GM21367 (cell line): ENCODE data around the gene CAPS.

Experiments
- ATAC-seq: cut with Tn5 transposase; IDR thresholded peaks from one replicate; pipeline ENCODE4 v1.9.1; 2021; ENCODE audit not compliant: unreplicated experiment

Gene CAPS

DNA sequence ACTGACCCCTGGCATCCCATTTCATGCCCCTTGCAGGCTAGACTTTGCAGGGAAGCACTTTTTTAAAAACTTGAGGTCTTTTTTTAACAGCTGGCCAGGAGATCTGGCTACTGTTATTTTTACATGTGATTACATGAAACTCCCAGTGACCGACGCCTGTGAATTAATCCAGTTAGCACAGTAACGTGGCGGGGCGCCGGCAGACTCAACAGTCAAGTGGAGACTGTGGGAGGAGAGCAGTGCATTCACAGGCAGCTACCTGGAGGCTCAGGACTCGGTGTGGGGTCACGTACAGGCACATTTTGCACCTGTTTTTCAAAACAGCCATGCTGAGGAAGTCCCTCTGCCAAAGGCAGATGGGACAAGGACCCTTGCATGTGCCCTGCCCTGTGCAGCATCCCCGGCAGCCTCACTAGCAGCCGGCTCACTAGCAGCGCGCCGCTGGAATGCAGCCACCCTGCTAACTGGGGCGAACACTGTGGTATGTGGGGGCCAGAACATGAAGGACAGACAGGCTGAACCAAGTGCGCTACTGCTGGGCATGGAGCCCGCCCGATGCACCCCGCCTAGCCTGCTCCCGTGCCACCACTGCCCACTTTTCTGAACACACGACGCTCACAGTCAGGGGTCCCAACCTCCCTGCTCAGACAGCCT is 18.7 kb downstream of the CAPS start:
- ATAC-seq = no peak

DNA sequence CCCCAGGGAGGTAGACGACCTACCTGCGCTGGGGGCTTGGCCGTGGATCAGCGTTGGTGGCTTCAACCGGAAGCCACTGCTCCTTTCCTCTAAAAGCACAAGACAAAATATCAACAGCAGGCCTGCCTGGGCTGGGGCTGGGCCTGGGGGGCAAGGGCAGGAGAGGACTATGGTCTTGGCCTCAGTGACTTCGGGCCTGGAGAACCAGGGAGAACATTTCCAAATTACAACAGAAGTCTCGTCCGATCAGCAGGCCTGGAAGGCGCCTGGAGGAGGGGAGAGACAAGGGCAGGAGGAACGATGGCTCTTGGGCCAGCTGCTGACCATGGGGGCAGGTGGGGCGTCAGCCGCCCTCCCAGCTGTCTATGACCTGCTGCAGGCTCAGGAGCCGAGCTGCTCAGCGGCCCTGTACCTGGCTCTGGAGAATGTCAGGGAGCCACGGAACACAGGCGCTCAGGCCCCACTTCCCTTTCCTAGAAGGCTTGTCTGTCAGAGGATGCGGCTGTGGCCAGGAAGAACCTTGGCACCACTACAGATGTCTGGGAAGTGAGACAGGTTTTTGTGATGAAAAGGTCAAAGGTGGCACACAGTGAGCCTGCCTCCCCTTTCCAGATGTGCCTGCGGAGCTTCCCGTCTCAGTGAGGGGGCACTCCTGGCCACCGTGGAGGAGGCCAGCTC is 19.5 kb downstream of the CAPS start:
- ATAC-seq = no peak

DNA sequence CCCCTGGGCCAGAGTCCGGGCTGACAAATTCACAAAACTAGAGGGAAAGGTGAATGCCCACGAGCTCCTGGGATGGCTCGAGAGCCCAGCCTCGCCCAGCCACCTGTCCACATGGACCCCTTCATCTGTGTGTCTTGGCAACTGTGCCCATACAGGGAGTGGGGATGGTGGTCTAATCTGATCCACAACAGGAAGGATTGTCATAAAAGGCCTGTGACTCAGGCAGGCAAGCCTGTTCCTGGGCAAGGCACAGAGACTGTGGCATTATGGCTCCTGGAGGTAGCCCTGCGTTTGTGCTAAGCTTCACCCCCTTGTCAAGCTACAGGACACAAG is 20.0 kb downstream of the CAPS start:
- no peak for ATAC-seq

DNA sequence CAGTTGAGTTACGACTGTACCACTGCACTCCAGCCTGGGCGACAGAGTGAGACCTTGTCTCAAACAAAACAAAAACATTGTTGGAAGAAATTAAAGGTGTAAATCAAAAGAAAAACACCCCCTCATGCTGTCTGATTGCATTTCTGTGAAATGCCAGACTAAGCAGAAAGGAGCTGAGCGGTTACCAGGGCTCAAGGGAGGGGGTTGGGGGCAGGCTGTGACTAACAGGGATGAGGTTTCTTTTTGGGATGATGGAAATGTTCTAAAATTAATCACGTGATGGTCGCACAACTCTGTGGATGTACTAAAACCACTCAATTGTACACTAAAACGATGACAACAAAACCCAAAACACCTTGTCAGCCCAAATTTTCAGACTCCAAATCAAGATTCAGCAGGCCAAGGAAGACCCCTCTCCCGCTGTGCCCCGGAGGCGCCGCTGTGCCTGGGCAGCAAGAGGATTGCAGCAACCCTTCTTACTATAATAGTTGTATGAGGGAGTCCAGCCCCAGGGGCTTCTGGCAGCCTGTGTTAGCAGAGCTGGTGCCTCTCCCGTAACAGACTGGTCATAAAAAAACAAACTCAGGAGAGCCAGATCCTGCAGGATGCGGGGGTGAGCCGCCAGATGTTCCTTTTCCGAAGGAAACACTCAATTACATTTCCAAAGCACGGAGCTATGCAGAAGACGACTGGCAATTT is 20.9 kb downstream of the CAPS start:
- no peak for ATAC-seq

DNA sequence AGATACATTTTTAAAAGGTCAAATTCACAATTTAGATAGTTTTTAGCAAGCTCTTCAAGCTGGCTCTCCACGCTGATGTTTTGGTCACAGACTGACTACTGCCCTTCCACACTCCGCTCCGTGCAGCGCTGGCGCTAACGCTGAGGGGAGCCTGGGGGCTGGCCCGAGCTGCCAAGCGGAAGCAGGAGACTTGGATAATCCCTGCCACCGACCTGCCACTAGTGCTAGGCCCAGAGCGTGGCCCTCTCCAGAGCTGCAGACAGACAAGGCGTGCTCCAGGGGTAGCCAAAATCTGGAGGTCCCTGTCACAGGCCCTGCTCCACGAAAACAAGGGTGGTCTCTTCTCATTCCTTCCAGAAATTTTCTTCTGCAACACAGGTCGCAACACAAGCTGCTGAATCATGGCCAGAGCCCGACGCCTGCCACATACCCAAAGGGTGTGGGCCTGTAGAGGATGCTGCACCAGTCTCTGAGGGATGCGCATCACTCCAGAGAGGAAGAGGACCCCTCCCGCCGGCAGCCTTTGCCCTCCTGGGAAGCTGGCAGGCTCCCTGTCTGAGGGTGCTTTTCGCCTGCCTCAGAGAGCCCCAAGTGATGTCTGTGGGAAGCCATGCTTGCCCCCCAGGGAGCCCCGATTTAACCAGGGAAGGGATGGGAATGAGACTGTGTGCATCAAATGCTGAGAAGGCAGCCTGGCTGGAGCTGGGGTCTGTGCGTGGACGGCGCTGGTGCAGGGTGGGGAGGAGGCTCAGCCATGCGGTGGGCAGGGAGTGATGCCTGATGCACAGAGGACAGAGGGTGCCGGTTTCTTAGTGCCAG is 21.6 kb downstream of the CAPS start:
- ATAC-seq = no peak

DNA sequence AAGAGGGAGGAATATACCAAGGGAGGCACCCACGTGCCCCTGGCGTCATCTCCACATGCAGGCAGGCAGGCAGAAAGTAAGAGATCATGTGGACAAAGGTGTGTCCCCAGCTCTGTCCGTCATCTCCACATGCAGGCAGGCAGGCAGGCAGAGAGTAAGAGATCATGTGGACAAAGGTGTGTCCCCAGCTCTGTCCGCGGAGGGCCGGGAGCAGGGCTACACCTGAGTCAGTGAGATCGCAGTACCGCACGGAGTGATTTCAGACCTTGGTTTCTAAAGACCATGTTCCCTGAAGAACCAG is 22.2 kb downstream of the CAPS start:
- ATAC-seq = no peak

DNA sequence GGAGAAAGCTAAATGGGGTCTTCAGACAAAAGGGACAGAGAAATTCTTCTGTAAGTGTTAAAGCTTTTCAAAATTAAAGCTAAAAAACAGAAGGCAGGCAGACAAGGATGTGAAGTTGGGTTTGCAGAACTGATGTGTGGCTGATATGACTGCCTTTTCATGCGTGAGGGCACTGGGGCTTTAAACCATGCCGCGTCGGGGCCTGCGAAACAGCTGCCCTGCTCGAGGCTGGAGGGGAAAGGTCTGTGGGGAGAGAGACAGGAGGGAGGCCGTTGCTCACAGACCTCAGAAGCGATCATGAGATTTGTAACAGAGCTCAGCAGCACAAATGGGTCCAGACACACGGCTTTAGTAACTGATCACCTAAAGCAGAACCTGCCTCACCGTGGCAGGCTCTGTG is 23.5 kb downstream of the CAPS start:
- ATAC-seq = no peak

DNA sequence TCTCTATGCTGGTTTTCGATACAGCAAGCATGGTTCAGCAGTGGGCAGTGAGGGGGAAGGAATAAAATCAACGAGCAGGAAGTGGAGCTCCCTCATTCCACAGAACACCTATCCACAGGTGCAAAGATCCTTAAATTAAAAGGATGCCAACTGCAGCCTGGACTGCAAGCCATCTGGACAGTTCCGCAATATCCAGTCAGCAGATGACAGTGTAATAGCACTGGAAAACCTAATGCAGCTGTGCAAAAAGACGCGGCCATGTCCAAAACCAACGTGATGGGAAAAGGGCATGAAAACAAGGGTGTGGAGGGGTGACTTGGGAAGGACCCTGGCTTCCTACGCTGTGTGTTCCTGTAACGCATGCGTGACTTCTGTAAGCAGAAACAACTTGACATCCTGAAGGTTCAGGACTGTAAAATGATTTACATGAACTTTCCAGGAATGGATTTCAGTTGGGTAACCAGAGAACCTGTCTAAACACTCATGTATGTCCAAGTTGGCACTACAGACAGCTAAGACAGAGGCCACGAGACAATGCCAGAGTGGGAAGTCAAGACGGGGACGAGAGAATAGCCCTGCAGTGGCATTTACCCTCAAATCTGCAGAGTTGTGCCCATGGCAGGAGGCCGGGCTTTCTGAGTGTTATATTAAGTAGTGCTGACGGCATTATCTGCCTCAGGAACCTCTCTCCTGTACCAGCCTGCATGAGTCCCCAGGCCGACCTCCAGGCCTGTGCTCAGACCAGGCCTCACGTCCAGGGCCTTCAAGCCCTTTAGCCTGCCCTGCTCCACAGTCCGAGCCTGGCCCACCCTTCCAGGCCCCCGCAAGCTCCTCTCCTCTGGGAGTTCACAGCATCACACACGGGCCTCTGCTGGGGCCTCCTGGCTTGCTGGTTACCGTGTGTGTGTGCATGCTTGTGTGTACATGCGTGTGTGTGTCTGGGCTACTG is 26.5 kb downstream of the CAPS start:
- no peak for ATAC-seq

DNA sequence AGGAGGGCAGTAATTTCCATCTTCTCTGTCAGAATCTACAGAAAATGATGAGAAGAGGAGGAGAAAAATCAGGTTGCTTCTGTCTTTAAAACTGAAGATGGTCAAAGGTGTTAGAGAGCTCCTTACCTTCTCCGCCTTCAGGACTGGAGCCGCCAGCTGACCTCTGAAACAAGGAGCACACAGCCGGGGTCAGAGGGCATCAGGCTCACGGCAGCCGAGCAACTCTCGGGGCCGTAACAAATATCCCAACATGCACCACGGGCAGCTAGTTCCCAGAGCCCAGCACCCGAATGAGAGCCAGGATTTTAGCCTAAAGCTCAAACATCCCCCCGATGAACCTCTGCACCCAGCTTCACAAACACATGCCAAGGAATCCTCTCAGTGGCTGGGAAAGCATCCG is 27.6 kb downstream of the CAPS start:
- no peak for ATAC-seq

DNA sequence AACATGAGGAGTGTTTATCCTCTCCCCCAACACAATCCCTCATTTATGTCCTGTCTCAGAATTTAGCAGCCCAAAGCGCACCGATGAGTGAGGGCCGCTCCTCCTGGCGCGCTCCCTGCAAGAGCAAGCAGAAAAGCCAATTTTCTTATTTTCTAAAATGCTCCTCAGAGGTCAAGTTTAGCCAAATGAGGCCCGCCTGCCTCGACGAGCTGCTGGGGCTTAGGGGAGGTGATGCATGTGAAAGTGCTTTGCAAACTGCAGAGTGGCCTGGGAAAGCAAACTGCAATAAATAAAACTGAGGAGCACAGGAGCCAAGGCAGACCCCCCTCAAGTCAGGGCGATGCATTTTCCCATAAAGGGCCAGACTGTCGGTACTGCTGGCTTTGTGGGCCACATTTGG is 29.0 kb downstream of the CAPS start:
- ATAC-seq = no peak

DNA sequence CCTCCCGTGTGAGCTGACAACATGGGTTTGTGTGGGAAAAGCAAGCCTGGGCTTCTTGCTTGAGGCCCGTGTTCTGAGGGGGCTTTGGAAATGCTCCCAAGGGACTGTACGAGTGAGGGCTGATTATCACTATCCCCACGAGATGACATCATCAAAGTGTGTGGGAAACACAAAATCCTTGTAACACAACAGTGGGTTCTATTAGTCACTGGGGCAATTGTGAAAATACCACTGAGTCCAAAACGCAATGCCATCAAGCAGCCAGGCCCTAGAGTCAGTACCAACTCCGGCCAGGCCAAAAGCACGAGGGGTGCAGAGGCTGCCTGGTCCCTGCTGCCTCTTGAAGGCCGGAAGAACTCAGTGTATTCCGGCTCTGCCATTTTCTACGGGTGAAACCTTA is 29.6 kb downstream of the CAPS start:
- no peak for ATAC-seq

DNA sequence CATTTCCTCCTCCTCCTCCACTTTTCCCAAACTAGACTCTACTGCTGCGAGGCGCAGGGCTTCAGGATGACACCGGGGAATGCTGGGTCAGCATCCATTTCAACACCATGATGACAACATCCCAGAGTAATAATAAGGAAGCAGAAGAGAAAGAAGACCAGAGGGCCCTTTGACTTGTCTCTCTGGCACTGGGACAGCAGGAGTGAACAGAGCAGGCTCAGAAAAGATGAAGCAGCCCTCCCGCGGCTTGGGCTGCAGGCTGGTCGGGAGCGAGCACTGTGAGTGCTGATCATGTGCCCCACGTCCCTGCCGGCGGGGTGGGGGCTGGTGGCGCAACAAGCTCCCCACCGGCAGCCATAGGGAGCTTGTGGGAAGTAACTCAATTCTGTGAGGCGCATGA is 33.4 kb downstream of the CAPS start:
- ATAC-seq = no peak

DNA sequence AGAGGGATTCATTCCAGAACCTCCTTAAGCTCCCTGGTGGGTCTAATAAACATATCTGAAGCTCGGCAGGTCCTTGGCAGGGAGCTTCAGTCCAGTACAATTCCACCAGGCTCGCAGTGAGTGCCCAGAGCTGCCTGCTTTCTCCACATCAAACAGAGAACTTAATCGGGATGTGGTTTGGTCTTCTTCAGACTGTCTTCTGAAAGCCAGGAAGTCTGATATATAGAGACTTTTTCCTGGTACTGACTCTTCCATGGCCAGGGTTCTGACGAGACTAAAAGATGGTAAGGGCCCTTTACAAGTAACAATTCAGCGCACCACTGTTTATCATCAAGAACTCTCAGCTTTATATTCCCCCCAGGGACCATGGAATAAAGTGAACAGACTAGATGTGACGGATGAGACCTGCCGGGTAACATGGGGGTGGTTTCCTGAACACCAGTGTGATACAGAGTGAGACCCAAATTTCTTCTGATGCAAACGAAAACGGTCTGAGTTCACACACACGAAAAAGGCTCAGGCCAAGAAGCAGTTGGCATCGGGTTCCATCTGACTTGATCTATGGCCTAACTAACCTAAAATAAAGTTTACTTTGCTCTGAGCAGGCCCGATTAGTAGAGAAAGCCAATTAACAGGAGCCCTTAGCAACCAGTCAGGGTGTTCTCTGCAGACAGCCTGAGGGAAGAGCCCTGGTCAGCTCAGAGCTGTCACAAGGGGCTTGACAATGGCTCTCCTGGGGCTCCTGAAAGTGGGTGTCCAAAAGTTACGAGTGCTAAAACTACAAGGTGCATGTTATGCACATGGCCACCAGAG is 34.9 kb downstream of the CAPS start:
- ATAC-seq = no peak

DNA sequence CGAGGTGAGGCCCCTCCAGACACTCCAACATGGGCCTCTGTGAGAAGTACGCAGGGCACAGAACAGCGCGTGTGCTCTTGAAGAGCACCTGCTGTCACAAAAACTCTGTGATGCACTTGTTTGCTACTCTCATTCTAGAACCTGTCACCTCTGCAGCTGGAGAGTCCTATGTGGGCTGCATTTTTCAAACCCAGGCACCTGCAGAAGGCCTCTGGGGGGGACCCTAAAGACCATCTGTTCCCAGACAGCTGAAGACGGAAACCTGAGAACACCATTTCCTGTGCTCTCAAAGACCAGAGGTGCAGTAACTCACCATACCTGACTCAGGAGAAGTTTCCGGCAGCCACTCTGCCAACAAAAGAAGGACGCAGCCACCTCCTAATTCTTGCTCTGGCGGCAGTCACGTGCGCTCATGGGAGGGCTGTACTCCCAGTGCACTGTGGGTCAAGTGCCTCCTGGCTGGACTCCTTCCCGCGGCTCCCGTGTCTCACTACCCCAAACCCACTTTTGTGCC is 35.8 kb downstream of the CAPS start:
- ATAC-seq = no peak

DNA sequence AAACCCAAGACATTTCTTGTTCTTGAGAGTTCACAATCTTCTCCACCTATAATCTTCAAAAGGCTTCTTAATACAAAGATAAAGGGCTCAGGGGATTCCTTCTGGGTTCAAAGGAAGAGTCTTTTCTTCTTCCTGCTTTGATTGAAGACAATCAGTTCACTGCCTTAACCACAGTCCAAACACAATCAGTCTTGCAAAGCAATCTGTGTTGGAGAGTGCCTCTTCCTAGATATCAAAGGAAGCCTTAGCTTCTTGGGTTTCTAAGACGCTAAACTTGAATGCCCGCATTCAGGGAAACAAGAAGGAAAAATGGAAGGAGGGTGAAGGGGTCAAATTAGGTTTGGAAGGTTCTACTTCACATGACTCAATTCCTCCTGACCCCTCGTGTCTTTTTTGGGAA is 36.7 kb downstream of the CAPS start:
- no peak for ATAC-seq

DNA sequence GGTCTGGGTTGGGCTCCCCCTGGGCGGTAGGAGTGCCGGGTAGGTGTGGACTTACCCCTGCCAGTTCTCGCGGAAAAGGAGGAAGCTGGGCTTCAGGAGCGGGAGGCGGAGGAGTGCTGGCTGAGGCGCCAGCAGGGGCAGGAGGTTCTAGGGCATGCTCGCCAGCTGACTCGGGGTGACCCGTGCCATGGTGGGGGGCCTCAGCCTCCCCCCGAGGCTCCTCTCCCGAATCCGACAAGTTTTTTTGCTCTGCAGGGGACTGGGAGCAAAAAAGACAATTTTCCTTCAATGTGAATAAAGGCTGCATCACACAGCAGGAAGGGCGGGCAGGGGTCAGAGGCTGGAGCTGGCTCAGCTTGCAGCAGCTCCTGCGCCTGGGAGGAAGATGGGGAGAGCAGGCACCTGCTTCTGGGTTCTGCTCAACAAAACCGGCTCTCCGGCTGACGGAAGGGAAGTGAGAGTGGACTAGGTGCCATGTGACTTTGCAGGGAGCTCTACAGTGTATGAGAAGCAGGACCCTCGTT is 37.3 kb downstream of the CAPS start:
- no peak for ATAC-seq

DNA sequence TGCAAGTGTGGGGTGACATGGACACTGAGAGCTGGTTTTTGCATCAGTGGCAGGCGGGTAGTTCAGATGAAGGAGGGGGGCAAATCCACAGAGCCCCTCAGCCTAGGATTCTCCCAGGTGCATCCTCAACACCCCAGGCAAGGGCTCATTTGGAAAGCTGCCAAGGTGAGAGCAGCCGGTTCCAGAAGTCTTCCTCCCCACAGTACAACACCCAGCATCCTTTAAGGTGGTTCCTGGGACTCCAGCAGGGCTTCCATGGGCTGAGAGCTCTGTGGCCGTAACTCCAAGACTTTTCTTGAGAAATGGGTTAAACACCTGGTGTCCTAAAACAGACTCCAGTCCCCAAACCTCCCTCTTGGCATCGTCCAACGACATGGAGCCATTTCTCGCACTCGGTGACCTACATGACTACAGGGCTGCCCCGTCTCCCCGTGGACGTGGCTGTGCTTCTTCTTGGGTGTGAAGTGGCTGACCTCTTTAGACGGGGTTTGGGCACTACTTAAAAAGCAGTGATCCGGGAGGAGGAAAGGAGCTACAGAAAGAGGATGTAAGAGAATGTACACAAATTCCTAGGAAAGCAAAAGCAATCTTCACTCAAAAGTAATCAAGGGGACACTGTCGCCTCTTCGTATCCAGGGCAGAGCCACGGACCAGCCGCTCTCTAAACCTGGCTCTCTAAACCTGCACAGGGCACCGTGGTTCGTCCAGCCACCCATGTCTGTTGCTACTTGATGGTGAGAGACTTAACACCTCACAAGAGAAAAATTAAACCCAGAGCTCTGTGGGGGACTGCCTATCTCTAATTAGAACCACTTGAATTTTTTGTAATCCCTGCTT is 38.4 kb downstream of the CAPS start:
- ATAC-seq = no peak

DNA sequence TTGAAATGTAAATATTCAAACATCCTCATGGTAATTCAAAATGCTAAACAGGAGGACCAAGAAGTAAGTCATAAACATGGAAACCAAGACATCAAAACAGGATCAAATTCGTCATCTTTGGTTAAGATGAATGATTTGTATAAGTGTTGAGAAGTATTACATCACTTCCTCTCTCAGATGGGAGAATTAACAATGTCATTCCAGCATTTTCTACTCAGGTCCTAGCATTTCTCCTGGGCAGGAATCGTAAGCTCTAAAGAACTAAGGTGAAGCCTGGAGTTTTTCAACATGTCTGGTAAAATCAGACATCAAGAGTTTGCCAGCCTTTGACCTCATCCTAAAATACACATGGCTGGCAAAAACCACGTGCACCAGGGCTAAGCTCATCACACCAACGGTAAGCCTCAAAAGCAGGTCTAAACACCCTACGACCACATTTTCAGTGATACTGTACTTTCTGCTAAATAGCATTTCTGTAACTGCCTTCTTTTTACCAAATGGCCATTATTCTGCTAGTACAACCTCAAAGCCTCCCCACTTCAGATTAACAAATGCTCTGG is 39.1 kb downstream of the CAPS start:
- no peak for ATAC-seq
